GM12875 (cell line): Measurements from ENCODE around the gene CD63.

Experiments
- H3K4me3 ChIP-seq: one replicate; pipeline ENCODE4 v1.5.1; 2011; ENCODE audit warnings: low read depth, low read length, control low read depth
- CTCF ChIP-seq: IDR thresholded peaks from 2 replicates; pipeline ENCODE4 v1.5.1; 2011; ENCODE audit warnings: low read depth, mild to moderate bottlenecking, control low read depth, inconsistent platforms, low read length, moderate library complexity, borderline replicate concordance; ENCODE audit not compliant: insufficient read depth

CD63 gene

GRCh38 chr12:55744340-55745030 lies 15.7 kb upstream of the CD63 start:
- H3K4me3 ChIP-seq: peak overlapping the region; percentile 84
- TF ChIP-seq CTCF: no peak

DNA sequence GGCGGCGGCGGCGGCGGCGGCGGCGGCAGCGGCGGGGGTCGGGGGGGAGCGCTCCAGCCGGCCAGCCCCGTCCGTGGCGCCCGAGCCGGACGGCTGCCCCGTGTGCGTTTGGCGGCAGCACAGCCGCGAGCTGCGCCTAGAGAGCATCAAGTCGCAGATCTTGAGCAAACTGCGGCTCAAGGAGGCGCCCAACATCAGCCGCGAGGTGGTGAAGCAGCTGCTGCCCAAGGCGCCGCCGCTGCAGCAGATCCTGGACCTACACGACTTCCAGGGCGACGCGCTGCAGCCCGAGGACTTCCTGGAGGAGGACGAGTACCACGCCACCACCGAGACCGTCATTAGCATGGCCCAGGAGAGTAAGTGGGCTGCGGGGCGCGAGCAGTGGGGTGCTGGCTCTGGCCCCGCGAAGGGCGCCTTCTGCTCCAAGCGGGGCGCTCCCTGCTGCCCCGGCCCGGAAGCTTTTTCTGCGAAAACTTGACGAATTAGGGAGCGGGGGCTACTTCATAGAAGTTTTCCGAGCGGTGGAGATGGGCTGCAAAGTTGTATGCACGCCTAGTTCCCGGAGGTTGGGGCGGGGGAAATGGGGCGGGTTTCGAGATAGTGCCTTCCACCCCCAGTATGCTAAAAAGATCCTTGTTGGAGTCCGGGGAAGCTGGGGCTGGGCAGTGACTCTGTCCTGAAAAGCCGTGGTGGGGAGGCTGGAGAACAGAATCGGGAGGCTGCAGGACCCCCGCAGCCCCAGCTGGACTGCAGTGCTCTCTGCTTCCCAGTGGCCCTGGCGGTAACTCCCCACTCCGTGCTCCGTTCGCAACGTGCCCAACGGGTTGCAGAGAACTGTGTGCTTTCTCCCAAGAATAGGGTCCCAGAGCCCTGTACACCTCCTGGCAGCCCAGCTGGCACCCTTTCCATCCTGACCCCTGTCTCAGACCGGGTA lies 14.9 kb upstream of the CD63 start:
- peak overlapping the region; percentile 84 for H3K4me3 ChIP-seq
- 0 out of 2 replicates have a peak, but pooled peaks have one; percentile 2 for TF ChIP-seq CTCF

DNA sequence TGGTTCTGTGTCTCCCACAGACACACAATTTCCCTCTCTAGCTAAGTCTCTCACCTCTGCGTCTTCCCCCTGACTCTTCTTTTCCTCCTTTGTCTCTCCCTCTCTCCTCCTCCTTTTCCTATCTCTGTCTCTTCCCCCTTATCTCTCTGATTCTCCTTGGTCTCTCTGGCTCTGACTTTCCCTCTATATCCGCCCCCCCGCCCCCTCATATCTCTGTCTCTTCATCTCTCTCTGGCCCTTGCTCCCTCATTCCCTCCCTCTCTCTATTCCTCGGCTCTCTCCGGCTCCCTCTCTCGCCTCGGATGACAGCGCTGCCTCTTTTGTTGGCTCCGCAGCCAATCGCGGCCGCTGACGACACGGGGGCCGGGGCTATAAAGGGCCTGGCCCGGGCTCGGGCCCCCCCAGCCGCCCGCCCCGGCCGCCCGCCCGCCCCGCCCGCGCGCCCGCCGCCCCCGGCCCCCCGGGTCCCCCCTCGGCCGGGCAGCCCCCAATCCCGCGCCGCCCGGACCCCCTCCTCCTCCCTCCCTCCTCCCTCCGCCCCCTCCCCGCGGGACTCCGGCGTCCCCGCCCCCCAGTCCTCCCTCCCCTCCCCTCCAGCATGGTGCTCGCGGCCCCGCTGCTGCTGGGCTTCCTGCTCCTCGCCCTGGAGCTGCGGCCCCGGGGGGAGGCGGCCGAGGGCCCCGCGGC lies 14.1 kb upstream of the CD63 start, which contains the start of gene GDF11:
GDF11 (plus strand) TSS at position 404 of the 687 bp plus-strand sequence; CDS start at position 599, 195 bp downstream.
- TF ChIP-seq CTCF: no peak
- peak within 1 kb of the TSS; percentile 84 for H3K4me3 ChIP-seq

DNA sequence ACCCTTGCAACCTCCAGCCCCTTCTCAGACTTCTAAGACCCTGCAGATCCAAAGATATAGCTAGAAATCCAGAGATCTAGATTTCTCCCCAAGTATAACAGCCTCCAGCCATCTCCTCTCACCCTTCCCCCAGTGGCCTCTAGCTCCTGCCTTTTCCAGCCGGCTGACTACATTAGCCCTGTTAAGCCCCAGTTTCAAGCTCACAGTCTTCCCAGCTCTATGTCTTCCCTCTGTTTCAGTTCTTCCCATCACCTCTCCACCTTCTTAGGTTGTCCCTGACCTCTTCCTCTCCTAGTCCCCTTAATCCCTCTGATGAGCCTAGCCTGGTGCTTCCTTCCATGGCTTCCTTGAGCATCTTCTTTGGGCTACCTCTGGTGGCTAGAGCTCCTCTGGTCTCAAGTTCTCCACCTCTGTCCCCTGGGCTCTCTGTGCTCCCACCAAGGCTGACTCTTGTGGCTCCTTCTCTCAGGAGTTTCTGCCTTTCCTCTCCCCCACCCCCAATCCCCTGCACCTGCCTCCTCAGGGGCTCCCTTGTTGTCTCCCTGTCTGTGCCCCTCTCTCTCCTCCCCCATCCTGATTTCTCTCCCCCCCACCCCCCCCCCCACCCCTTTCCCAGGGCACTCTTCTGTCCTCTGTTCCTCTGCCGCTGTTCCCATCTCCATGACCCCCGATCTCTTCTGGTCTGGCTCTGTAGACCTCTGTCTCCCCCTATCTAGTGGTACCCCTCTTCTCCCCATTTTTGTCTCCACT lies 13.3 kb upstream of the CD63 start:
- no peak for TF ChIP-seq CTCF
- H3K4me3 ChIP-seq: peak overlapping the region; percentile 40

GRCh38 chr12:55739025-55739378 lies 10.2 kb upstream of the CD63 start:
- no peak for TF ChIP-seq CTCF
- no peak overlapping the region for H3K4me3 ChIP-seq
